ENCODE measurements around the gene ADAM15. TPM values are rescaled to one million over a fixed set of nuclear protein-coding genes. Genes with fewer than 3 reads are reported as not detected.

The ADAM15 gene, protein sequence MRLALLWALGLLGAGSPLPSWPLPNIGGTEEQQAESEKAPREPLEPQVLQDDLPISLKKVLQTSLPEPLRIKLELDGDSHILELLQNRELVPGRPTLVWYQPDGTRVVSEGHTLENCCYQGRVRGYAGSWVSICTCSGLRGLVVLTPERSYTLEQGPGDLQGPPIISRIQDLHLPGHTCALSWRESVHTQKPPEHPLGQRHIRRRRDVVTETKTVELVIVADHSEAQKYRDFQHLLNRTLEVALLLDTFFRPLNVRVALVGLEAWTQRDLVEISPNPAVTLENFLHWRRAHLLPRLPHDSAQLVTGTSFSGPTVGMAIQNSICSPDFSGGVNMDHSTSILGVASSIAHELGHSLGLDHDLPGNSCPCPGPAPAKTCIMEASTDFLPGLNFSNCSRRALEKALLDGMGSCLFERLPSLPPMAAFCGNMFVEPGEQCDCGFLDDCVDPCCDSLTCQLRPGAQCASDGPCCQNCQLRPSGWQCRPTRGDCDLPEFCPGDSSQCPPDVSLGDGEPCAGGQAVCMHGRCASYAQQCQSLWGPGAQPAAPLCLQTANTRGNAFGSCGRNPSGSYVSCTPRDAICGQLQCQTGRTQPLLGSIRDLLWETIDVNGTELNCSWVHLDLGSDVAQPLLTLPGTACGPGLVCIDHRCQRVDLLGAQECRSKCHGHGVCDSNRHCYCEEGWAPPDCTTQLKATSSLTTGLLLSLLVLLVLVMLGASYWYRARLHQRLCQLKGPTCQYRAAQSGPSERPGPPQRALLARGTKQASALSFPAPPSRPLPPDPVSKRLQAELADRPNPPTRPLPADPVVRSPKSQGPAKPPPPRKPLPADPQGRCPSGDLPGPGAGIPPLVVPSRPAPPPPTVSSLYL
- total RNA-seq = 25.1 TPM

DNA sequence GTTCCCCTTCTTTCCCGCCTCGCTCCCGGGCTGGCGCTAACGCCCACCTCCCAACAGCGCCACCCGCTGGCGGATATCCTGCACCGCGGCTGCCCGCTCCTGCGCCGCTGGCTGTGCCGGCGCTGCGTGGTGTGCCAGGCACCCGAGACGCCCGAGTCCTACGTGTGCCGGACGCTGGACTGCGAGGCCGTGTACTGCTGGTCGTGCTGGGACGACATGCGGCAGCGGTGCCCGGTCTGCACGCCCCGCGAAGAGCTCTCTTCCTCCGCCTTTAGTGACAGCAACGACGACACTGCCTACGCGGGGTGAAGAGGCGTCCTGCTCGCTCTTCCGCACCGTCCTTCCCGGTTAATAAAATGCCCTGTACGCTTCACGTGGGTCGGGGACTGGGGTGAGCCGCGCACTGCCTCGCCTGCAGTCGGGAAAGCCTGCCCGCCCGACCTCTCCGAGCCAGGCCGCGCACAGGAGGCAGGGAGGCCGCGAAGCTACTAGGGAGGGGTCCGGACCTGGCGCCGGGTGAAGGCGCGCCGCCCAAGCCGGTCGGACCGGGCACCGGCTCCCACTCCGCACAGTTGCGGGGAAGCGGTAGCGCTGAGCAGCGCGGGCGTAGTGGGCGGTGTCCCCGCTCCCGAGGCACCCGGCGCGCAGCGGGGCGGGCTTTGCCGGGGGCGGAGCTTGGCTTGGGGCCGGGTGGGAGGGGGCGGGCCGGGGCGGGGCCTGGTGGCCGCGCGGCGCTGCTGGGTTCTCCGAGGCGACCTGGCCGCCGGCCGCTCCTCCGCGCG, at the start of gene ADAM15:
Gene ADAM15 (plus strand): TSS at position 757 of the 782 bp plus-strand sequence. CDS start 71 bp downstream, outside the sequence.
- no peaks in the 10 kb centered on the region for H3K27me3 ChIP-seq (ENCODE audit: insufficient read depth, low read length)
- H3K4me3 ChIP-seq (ENCODE audit: low read length) = peak within 1 kb of the TSS; percentile 56
- H3K9me3 ChIP-seq (ENCODE audit: low read depth, low read length) = no peaks in the 10 kb centered on the region
- peaks cover 34% of the 10 kb centered on the region for H3K4me1 ChIP-seq (ENCODE audit: insufficient read depth, low read length)

DNA sequence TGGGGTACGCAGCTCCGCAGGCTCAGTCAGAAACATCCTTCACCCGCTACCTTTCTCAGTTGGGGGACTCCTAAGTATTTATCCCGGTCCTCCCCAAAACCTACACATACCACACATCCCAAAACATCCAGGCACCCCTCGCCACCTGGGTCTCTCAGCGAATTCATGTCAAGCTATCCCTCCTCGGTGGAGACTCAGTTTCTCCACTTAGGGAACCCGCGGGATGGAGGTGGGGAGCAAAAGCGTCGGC, 49.8 kb upstream of the ADAM15 start:
- Histone ChIP-seq H3K4me1 (ENCODE audit: insufficient read depth, low read length) (peaks cover 61% of the 10 kb centered on the region), H3K4me3 (ENCODE audit: low read length) (peak overlapping the region; percentile 62), H3K27me3 (ENCODE audit: insufficient read depth, low read length) (no peaks in the 10 kb centered on the region), H3K9me3 (ENCODE audit: low read depth, low read length) (no peaks in the 10 kb centered on the region)

DNA sequence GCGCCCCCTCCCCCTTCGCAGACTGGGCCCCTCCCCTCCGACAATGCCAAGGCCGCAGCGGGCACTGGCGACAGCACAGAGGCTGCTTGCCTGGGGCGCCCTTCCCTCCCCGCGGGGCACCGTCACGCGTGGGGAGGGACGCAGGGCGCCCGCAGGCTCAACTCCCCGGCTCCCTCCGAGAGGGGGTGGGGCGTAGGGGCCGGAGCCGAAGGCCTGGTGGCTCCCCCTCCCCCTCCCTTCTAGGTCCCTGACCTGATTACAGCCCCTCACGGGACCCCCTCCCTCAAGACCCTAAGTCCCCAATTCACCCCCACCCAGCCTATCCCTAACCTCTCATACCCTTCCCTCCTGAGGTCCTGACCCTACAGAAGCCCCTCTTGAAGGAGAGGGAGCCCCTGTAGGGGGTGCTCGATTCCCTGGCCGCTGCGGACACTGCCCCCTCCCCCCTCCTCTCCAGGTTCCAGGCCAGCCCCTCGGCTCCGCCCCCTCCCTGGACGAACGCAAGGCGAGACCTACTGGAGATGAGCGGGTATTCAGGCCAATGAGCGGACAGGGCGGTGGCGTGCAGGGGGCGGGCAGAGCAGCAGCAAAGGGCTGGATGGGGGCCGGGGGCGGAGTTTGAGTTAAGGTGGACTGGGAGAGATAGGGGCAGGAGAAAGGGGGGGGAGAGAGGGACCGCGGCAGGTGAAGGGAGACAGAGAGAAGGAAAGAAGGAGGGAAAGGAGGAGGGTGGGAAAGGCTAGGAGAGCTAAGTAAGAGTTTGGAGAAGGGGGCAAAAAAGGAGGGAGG, 49.2 kb upstream of the ADAM15 start:
- peaks cover 65% of the 10 kb centered on the region for H3K4me1 ChIP-seq (ENCODE audit: insufficient read depth, low read length)
- no peaks in the 10 kb centered on the region for H3K27me3 ChIP-seq (ENCODE audit: insufficient read depth, low read length)
- no peaks in the 10 kb centered on the region for H3K9me3 ChIP-seq (ENCODE audit: low read depth, low read length)
- H3K4me3 ChIP-seq (ENCODE audit: low read length) = peak overlapping the region; percentile 62

DNA sequence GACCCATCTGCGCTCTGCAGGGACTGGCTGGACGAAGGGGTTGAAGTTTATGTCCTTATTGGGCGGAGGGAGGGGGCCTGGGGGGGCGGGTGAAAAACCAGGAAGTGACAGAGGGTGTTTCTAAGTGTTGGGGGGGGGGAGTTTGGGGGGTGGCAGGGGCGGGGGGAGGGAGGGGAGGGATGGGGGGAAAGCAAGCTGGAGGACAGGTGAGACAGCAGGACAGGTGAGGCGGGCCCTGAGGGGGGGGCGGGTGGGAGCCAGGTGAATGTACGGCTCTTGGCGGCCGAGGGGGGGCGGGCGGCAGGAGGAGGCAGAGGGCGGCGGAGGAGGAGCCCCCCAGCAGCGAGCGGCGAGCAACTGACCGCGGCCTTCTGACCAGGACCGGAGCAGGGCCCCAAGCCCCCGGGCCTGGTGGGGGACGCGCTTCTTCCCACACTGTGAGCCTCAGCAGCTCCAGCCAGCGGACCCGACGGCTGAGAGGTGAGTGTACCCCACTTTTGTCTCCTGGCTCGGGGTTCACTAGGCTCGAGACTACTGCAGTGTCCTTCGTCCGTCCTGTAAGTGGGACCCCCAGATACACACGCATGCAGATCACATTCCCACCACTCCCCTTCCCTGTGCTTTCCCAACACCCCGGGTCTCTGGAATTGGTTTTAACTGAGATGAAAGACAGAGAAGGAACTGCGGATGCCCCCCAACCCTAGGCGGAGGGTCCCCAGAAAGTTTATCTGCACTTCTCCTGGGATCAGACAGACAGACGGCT, 48.5 kb upstream of the ADAM15 start, which contains the start of gene ZBTB7B:
Gene ZBTB7B (plus strand): TSS at position 339 of the 763 bp plus-strand sequence. CDS start 11,859 bp downstream, outside the sequence.
- H3K4me1 ChIP-seq (ENCODE audit: insufficient read depth, low read length) = peaks cover 66% of the 10 kb centered on the region
- H3K9me3 ChIP-seq (ENCODE audit: low read depth, low read length) = no peaks in the 10 kb centered on the region
- H3K27me3 ChIP-seq (ENCODE audit: insufficient read depth, low read length) = no peaks in the 10 kb centered on the region
- peak within 1 kb of the TSS; percentile 96 for H3K4me3 ChIP-seq (ENCODE audit: low read length)

DNA sequence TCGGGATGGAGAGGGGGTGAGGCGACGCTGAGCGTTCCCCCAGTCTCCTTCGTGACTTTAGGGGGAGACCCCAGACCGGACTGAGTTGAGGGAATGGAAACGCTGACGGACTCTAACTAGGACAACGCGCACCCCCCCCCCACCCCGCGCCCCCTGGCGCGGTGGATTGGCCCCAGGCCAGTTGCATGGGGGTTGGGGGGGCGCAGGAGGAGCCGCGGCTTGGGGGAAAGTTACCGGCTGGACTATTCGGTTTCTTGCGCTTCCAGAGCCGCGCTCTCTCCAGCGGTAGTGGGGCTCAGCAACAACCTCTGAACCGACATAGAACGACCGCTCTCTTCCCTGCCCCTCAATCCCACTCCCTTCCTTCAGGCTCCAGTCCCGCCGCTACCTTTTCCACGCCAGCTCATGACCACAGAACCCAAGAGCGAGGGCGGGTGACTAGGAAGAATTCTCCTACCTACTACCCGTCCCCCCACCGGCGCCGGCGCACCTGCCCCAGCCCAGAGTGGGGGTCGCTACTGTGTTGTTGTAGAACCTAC, 47.8 kb upstream of the ADAM15 start:
- peaks cover 66% of the 10 kb centered on the region for H3K4me1 ChIP-seq (ENCODE audit: insufficient read depth, low read length)
- H3K27me3 ChIP-seq (ENCODE audit: insufficient read depth, low read length) = no peaks in the 10 kb centered on the region
- peak overlapping the region; percentile 96 for H3K4me3 ChIP-seq (ENCODE audit: low read length)
- H3K9me3 ChIP-seq (ENCODE audit: low read depth, low read length) = no peaks in the 10 kb centered on the region

DNA sequence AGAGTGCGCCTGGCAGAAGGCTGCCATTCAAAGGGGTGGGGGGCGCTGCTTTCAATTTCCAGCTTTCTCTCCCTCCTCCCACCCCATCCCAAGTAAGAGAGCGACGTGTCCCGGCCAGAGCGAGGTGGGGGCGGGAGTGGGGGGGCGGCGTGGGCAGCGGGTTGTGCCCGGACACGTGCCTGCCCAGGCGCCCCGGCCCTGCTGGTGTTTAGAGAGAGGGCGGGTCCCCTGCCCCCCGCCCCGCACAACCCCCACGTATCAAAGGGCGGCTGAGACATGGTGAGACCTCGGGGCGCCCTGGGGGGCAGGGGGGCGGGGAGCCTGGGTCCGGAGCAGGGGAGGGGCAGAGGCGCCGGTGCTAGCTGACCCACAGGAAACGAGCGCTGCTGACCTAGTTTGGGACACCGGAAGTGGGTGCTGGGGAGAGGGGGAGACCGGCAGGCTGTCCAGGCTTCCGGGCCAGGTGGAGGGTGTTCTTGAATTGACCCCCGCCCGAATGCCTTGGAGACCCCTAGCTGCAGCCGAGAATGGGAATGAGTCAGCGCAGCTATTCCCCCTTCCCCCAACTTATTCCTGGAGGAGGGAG, 47.3 kb upstream of the ADAM15 start:
- Histone ChIP-seq H3K4me3 (ENCODE audit: low read length) (peak overlapping the region; percentile 96), H3K4me1 (ENCODE audit: insufficient read depth, low read length) (peaks cover 67% of the 10 kb centered on the region), H3K27me3 (ENCODE audit: insufficient read depth, low read length) (no peaks in the 10 kb centered on the region)

DNA sequence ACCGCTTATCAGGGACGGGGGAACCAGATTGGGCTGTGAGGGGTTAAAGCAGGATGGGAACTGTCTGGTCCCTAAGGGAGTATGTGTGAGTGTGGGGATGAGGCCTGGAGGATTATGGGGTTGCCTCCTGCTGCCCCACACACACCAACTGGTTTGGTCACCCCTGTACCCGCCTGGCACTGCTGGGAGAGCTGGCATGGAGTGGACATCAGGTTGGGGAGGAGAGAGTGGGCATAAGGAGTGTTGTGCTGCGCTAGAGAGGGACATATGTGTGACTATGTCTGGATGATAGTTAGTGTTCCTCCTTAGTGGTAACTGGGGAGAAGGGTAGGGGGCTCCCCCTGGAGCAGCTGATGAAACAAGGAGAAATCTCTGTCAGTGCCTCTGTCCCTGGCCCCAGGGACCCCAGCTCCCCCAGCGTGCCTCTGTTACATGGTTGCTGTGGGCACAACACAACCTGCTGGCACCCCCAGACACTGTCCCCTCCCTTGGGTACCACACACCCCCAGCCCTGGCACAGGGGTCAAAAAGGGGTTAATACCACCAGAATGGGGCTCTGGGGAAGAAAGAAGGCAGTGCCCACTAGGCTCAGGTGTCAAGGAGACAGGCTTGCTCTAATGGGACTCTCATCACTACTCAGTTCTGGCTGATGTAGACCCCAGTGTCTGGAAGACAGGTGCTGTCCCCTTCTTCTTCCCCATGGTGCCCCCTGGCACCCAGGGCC, 46.6 kb upstream of the ADAM15 start:
- Histone ChIP-seq H3K4me3 (ENCODE audit: low read length) (peak overlapping the region; percentile 96), H3K27me3 (ENCODE audit: insufficient read depth, low read length) (no peaks in the 10 kb centered on the region), H3K9me3 (ENCODE audit: low read depth, low read length) (no peaks in the 10 kb centered on the region), H3K4me1 (ENCODE audit: insufficient read depth, low read length) (peaks cover 66% of the 10 kb centered on the region)

More for the DNA sequence above, 47.3 kb upstream of the ADAM15 start:
- no peaks in the 10 kb centered on the region for H3K9me3 ChIP-seq (ENCODE audit: low read depth, low read length)

DNA sequence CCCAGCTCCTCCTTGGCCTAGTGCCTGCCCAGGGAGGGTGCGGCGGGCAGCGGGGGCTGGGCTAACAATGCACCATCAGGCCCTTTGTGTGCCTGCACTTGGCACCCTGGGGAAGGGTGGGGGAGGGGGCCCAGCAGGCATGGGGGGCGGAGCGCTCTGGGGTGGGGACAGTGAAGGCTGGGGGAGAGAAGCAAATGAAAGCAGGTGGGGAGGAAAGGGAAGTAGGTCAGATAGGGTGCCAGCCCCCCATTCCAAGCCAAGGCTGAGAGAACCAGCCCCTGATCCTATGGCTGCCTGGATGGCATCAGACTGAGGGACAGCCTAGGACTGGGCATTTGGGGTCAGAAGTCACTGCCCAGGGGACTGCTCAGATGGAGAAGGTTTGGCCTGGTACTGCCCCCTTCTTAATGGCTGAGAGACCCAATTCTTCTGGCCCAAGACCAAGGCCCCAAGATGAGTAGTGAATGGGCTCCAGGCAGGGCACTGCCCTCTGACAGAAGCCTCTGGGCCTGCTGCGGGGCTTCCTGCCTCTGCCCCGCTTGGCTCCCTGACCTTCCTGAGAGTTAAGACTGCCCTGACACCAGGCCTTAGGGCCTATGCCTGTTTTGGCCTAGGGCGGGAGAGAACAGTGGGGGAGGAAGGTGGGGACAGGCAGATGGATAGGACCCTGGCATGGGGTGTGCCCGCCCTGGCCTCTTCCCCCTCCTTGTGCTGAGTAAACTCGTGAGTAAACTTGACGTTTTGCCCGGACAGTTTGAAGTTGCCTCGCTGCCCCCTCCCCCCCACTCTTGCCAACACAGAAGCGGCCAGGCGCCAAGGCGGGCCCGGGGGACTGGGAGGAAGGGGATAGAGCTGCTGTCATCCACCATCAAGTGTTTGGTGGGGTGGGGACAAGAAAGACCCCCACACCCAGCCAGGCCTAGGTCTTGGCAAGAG, 45.8 kb upstream of the ADAM15 start:
- Histone ChIP-seq H3K27me3 (ENCODE audit: insufficient read depth, low read length) (no peaks in the 10 kb centered on the region), H3K9me3 (ENCODE audit: low read depth, low read length) (no peaks in the 10 kb centered on the region), H3K4me3 (ENCODE audit: low read length) (peak overlapping the region; percentile 96), H3K4me1 (ENCODE audit: insufficient read depth, low read length) (peaks cover 66% of the 10 kb centered on the region)

DNA sequence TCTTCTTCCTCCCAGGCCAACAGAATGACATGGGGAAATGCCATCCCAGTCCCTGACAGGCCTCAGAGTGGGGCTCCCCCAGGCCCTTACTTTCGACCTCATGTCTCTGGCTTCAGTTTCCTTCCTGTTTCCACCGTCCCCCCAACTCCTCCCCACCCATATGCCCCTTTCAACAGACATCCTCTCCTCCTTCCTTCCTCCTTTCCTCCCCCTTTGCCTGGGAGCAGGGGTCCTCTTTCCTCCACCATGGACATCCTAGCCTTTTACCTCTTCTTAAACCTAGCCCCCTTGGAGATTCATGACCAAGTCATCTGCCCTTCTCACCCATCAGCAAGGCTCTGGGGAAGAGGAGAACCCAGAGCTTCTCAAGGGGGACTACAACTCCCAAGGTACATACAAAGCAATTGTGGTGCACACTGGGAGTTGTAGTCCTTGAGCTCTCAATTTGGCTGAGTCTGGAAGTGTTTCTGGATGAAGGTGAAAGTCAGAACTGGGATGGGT, 44.5 kb upstream of the ADAM15 start:
- H3K4me1 ChIP-seq (ENCODE audit: insufficient read depth, low read length) = peaks cover 75% of the 10 kb centered on the region
- H3K4me3 ChIP-seq (ENCODE audit: low read length) = no peak overlapping the region
- H3K27me3 ChIP-seq (ENCODE audit: insufficient read depth, low read length) = no peaks in the 10 kb centered on the region
- no peaks in the 10 kb centered on the region for H3K9me3 ChIP-seq (ENCODE audit: low read depth, low read length)

DNA sequence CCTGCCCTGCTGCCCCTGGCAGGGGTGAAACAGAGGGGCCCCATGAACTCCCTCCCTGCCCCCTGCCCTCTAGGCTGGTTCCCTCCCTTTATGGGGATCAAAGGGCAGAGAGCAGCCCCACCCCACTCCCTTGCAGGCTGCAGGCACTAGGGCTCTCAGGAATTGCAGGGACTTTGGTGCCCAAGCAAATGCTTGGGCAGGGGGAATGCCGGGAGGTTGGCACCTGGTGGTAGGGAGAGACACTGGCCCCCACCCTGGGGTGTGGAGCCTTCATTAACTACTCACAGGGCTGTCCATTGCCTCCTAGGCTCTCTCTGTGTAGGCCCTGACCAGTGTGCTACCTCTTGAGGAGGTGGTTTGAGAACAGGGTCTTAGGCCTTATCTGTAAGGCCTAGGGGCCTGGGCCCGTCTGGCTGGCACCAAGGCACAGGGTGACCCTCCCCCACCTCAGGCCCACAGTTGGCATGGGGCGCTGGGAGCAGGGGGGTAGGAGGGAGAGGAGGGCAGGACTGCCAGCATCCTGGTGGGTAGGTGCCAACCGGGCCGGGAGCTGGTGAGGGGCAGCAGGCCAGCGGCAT, 43.8 kb upstream of the ADAM15 start:
- no peaks in the 10 kb centered on the region for H3K27me3 ChIP-seq (ENCODE audit: insufficient read depth, low read length)
- peak overlapping the region; percentile 53 for H3K4me3 ChIP-seq (ENCODE audit: low read length)
- H3K9me3 ChIP-seq (ENCODE audit: low read depth, low read length) = no peaks in the 10 kb centered on the region
- peaks cover 82% of the 10 kb centered on the region for H3K4me1 ChIP-seq (ENCODE audit: insufficient read depth, low read length)

DNA sequence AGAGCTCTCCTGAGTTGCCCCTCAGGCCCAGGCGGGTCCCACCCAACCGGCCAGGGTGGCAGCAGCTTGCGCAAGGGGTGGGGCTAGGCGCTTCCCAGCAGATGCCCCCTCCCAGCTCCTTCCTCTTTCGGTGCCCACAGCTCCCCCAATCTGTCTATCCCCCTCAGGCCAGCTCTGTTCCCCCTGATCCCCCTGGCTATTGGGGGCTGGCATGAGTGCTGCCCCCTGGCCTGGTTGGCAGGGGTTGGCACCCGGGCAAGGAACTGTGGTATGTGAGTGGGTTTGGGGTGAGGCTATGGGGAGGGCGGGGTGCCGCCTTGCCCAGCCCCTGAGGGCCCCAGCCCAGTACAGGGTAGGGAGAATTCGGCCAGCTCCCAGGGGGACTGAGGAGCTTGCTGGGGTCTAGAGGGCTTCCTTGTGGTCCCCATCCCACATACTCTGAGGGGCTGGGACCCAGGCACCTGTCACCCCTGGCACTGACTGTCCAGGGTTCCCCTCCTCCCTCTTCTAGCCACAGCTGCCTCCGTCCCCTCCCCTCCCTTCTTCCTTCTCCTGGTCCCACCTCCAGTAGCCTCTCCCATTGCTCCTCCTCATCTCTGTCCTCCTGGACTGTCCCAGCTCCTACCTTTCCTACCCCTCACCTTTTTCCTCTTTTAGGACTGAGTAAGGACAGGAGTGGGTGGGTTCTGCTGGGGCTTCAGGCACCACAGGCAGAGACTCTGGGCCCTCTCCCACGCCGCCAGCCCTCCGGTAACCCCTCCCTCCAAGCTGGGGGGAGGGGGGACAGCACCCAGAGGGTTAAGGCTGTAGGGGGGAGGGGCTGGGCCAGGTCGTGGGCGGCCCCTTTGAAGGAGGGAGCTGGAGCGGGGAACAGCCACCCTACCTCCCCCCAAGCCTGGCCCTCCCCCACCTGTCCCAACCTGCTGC, 42.8 kb upstream of the ADAM15 start:
- Histone ChIP-seq H3K27me3 (ENCODE audit: insufficient read depth, low read length) (no peaks in the 10 kb centered on the region), H3K4me1 (ENCODE audit: insufficient read depth, low read length) (peaks cover 91% of the 10 kb centered on the region), H3K9me3 (ENCODE audit: low read depth, low read length) (no peaks in the 10 kb centered on the region), H3K4me3 (ENCODE audit: low read length) (peak overlapping the region; percentile 53)

Measured in mononuclear cell (primary cell).